Endodermal cell (in vitro differentiated cells): Measurements from ENCODE around the gene TEX13C. TPM values are rescaled to one million over a fixed set of nuclear protein-coding genes. Genes with fewer than 3 reads are reported as not detected.

Source experiments
- DNase-seq: peaks from one replicate; pipeline ENCODE4 v3.0.0-alpha.2; 2017
- H3K27ac ChIP-seq: 2 replicates; pipeline ENCODE4 v1.5.1; 2013; ENCODE audit warnings: mild to moderate bottlenecking, low read depth, low read length, moderate library complexity
- H3K27me3 ChIP-seq: 2 replicates; pipeline ENCODE4 v1.6.1; 2013; ENCODE audit warnings: mild to moderate bottlenecking, low read length, moderate library complexity; ENCODE audit not compliant: insufficient read depth, control insufficient read depth, poor library complexity, severe bottlenecking
- H3K36me3 ChIP-seq: 2 replicates; pipeline ENCODE4 v1.7.0; 2013; ENCODE audit warnings: mild to moderate bottlenecking, low read length, moderate library complexity; ENCODE audit not compliant: control insufficient read depth, insufficient read depth
- H3K4me1 ChIP-seq: one replicate; pipeline ENCODE4 v1.7.0; 2013; ENCODE audit warnings: low read length; ENCODE audit not compliant: control insufficient read depth, insufficient read depth
- H3K4me3 ChIP-seq: 2 replicates; pipeline ENCODE4 v1.5.1; 2013; ENCODE audit warnings: mild to moderate bottlenecking, low read length, moderate library complexity
- H3K9ac ChIP-seq: 2 replicates; pipeline ENCODE4 v1.6.1; 2013; ENCODE audit warnings: mild to moderate bottlenecking, low read length, moderate library complexity; ENCODE audit not compliant: poor library complexity, severe bottlenecking; ENCODE audit errors: extremely low read depth
- H3K9me3 ChIP-seq: 2 replicates; pipeline ENCODE4 v1.6.1; 2013; ENCODE audit warnings: mild to moderate bottlenecking, low read length, moderate library complexity; ENCODE audit not compliant: control insufficient read depth
- H3K27ac Mint-ChIP-seq: 2 replicates; pipeline ENCODE4 v1.8.0; 2020; ENCODE audit warnings: mixed read lengths
- H3K27me3 Mint-ChIP-seq: 2 replicates; pipeline ENCODE4 v1.8.0; 2021; ENCODE audit warnings: mild to moderate bottlenecking, mixed read lengths; ENCODE audit not compliant: insufficient read depth
- H3K36me3 Mint-ChIP-seq: 2 replicates; pipeline ENCODE4 v1.8.0; 2020; ENCODE audit warnings: low read depth, mixed read lengths
- H3K4me1 Mint-ChIP-seq: 2 replicates; pipeline ENCODE4 v1.8.0; 2020; ENCODE audit warnings: mixed read lengths
- H3K4me3 Mint-ChIP-seq: 2 replicates; pipeline ENCODE4 v1.8.0; 2020; ENCODE audit warnings: mild to moderate bottlenecking, moderate library complexity, mixed read lengths
- H3K9me3 Mint-ChIP-seq: 2 replicates; pipeline ENCODE4 v1.8.0; 2020; ENCODE audit warnings: mild to moderate bottlenecking, mixed read lengths
- WGBS, 2 experiments: methylation state at CpG; one replicate each; pipeline versions ENCODE4 v1.1.5 to v1.1.7; 2013; ENCODE audit warnings: missing lambda C conversion rate in 2 of 2, mixed read lengths in 1 of 2; ENCODE audit not compliant: insufficient coverage in 1 of 2, insufficient read length in 1 of 2; 5-methylcytosine and 5-hydroxymethylcytosine counted together
- long read RNA-seq, 4 experiments: library from polyadenylated mRNA in 2 of 4; library from RNA in 1 of 4; library from capped mRNA in 1 of 4; stranded (forward) in 3 of 4; unstranded in 1 of 4; transcript quantifications; one replicate each; pipeline ENCODE4 v2.0.0, GENCODE V29; 2020 to 2021; ENCODE audit warnings: inconsistent platforms in 1 of 4
- polyA plus RNA-seq, 2 experiments: library from polyadenylated mRNA; stranded (reverse); fragments of 50-300 nt; gene quantifications; one replicate each; pipeline ENCODE4 v1.2.3, GENCODE V29; 2013
- total RNA-seq, 2 donors: library from RNA; stranded (reverse); fragmentation: NEBNext Ultra II Directional in 1 of 2; extraction: Animal tissue kit (Norgen Biotek cat#: 25700) in 1 of 2; gene quantifications; 2 replicates in 1 of 2; 3 replicates in 1 of 2; pipeline ENCODE4 v1.2.1, GENCODE V29; 2021
- TF ChIP-seq, protein P1 (sequence below): fragments of 200-600 bp; sonication (generic); conservative IDR thresholded peaks from 2 replicates; pipeline ENCODE4 v1.5.0; 2021; ENCODE audit warnings: antibody characterized with exemption, mild to moderate bottlenecking

TEX13C gene
- total RNA-seq, result not detected
- not detected for polyA plus RNA-seq (2013, experiment 1 of 2)
- polyA plus RNA-seq (2013, experiment 2 of 2), result not detected
- long read RNA-seq, experiment 1, result 0 reads
- long read RNA-seq, experiment 2, result 0 reads
- long read RNA-seq, experiment 3, result 0 reads
- long read RNA-seq, experiment 4, result 0 reads

DNA sequence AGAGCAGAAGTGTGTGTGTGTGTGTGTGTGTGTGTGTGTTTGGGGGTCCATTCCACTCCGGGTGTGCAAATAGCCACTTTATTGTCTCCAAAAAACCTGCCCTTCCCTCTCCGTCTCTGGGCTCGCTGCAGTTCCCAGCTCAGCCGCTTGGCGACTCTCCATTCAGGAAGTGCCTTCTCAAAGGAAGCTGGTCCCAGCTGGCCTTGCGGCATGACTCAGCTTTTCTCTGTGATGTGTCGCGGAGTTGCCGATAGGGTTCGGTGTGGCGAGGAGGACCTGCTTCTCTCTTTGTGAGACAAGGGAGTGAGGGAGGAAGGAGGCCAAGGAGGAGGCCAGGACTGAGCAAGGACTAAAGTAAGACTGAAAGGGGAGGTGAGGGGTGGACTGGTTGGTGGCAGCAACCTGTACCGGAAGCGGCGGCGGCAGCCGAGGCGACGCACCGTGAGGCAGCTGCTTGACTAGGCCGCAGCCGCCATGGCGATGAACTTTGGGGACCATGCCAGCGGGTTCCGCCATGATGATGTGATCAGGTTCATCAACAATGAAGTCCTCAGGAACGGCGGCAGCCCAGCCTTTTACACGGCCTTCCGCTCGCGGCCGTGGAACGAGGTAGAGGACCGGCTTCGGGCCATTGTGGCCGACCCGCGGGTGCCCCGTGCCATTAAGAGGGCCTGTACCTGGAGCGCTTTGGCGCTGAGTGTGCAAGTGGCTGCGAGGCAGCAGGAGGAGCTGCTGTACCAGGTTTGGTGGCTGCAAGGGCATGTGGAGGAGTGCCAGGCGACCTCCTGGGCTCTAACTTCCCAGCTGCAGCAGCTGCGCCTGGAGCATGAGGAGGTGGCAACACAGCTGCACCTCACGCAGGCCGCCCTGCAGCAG, at the start of gene TEX13C:
Gene TEX13C, plus strand, starts transcription at position 226 of the 876 bp plus-strand sequence. Its CDS starts 249 bp downstream, at position 475.
- 96 to 97% methylated on average over 5 to 44 of the region's 45 CpGs for WGBS, 2 experiments
- H3K27ac Mint-ChIP-seq, result no peak within 1 kb of the TSS
- peaks cover 2% of the 10 kb centered on the region for H3K27me3 Mint-ChIP-seq
- peaks cover 15% of the 10 kb centered on the region for H3K9me3 Mint-ChIP-seq
- no peak within 1 kb of the TSS for H3K27ac ChIP-seq
- H3K4me1 Mint-ChIP-seq, result no peaks in the 10 kb centered on the region
- H3K9ac ChIP-seq, result no peak within 1 kb of the TSS
- no peak within 1 kb of the TSS for H3K4me3 ChIP-seq
- no peaks in the 10 kb centered on the region for H3K36me3 ChIP-seq
- peaks cover 4% of the 10 kb centered on the region for H3K36me3 Mint-ChIP-seq
- no peaks in the 10 kb centered on the region for H3K9me3 ChIP-seq
- no peaks in the 10 kb centered on the region for H3K27me3 ChIP-seq
- no peaks in the 10 kb centered on the region for H3K4me1 ChIP-seq
- no peak for DNase-seq
- H3K4me3 Mint-ChIP-seq, result no peak within 1 kb of the TSS
- TF ChIP-seq, protein P1, sequence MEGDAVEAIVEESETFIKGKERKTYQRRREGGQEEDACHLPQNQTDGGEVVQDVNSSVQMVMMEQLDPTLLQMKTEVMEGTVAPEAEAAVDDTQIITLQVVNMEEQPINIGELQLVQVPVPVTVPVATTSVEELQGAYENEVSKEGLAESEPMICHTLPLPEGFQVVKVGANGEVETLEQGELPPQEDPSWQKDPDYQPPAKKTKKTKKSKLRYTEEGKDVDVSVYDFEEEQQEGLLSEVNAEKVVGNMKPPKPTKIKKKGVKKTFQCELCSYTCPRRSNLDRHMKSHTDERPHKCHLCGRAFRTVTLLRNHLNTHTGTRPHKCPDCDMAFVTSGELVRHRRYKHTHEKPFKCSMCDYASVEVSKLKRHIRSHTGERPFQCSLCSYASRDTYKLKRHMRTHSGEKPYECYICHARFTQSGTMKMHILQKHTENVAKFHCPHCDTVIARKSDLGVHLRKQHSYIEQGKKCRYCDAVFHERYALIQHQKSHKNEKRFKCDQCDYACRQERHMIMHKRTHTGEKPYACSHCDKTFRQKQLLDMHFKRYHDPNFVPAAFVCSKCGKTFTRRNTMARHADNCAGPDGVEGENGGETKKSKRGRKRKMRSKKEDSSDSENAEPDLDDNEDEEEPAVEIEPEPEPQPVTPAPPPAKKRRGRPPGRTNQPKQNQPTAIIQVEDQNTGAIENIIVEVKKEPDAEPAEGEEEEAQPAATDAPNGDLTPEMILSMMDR, result no peak

DNA sequence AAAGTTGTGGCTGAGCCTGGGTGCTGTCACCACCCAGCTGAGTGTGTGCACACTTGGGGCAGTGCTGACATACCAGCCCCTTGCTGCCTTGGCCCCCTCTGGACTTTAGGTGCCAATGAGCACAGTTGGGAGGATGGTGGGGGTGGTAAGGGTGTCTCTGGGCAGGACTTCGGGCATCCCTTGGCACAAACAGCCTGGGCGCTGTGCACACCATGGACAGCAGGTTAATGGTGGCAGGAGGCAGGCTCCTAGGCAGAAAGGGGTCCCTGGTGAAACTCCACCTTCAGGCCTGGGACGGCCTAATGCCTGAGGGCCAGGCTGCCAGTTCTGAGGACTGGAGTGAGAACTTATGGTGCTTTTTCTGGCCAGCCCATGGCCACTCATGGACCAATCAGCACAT, 32.4 kb upstream of the TEX13C start:
- Mint-ChIP-seq H3K27ac (no peak overlapping the region), H3K4me1 (no peaks in the 10 kb centered on the region), H3K9me3 (no peaks in the 10 kb centered on the region), H3K36me3 (no peaks in the 10 kb centered on the region), H3K4me3 (no peak overlapping the region), H3K27me3 (peaks cover 4% of the 10 kb centered on the region)
- no peaks in the 10 kb centered on the region for H3K27me3 ChIP-seq
- H3K9ac ChIP-seq, result no peak overlapping the region
- no peaks in the 10 kb centered on the region for H3K36me3 ChIP-seq
- H3K4me3 ChIP-seq, result no peak overlapping the region
- 96% methylated on average over 3 of the region's 3 CpGs; no CpG with 5 or more reads in 1 of the 2 experiments for WGBS, 2 experiments
- no peak overlapping the region for H3K27ac ChIP-seq
- DNase-seq, result no peak
- no peaks in the 10 kb centered on the region for H3K9me3 ChIP-seq
- TF ChIP-seq, protein P1, result no peak
- no peaks in the 10 kb centered on the region for H3K4me1 ChIP-seq

DNA sequence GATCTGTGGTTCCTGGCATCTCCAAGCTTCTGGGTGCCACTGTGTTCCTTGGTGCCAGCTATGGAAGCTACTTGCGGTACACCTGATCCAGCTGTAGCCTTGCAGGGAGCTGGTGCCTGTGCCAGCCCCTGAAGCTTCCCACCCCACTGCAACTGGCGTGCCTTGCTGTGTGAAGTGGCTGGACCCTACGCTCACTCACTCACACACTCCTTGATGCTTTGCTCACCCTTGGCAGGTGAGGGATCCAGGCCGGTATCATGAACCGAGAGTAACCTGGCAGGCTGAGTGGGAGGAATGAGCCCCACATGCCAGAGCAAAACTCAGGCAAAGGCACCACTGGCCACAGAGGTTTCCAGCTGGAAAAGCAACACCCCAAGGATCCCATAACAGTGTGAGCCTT, 31.3 kb upstream of the TEX13C start:
- H3K27ac Mint-ChIP-seq, result no peak overlapping the region
- no peak overlapping the region for H3K4me3 ChIP-seq
- no peak overlapping the region for H3K9ac ChIP-seq
- no peaks in the 10 kb centered on the region for H3K4me1 ChIP-seq
- no peak overlapping the region for H3K4me3 Mint-ChIP-seq
- TF ChIP-seq, protein P1, result no peak
- no peaks in the 10 kb centered on the region for H3K9me3 ChIP-seq
- no peak for DNase-seq
- 94% methylated on average over 5 of the region's 5 CpGs; no CpG with 5 or more reads in 1 of the 2 experiments for WGBS, 2 experiments
- no peaks in the 10 kb centered on the region for H3K9me3 Mint-ChIP-seq
- no peaks in the 10 kb centered on the region for H3K27me3 ChIP-seq
- no peaks in the 10 kb centered on the region for H3K4me1 Mint-ChIP-seq
- no peak overlapping the region for H3K27ac ChIP-seq
- H3K36me3 ChIP-seq, result no peaks in the 10 kb centered on the region
- peaks cover 4% of the 10 kb centered on the region for H3K27me3 Mint-ChIP-seq
- H3K36me3 Mint-ChIP-seq, result no peaks in the 10 kb centered on the region
